ENCODE measurements around the gene FALEC.
A peak's percentile ranks its signal among the peaks of the same experiment; 100 is the strongest.

Gene FALEC

DNA sequence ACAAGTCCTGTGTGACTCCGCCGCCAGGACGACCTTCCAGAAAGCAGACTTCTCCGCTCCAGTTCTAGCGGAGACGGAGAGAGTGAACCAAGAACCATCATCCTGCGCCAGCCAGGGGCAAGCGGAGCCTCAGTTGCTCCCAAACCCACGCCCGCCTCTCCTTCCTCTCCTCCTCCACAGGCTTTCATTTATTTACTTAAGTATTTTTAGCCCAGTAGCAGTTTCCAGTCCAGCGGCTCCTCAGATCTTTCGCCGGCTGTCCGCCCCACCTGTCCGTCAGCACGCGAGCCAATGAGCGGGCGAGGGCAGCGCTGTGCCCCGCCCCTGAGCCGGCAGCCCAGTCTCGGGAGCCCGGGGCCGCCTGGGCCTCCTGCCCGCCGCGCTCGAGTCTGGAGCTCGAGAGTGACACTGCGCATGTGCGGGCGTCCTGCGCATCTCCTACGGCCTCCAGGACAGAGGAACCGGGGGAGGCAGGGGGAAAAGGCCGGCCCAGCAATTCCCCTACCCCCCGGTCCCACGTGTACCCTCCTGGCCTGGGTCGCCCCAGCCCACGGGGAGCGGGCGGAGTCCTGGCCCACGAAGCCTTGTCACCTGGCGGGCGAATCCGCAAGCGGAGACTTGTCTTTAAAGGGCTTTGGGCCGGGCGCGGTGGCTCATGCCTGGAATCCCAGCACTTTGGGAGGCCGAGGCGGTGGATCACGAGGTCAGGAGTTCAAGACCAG lies at the start of gene FALEC:
Gene FALEC (plus strand): TSS at position 425 of the 722 bp plus-strand sequence.
- peak; percentile 99 to 100 for DNase-seq

GRCh38 chr1:150466964-150467363 lies 48.6 kb upstream of the FALEC start:
- no peak for DNase-seq

DNA sequence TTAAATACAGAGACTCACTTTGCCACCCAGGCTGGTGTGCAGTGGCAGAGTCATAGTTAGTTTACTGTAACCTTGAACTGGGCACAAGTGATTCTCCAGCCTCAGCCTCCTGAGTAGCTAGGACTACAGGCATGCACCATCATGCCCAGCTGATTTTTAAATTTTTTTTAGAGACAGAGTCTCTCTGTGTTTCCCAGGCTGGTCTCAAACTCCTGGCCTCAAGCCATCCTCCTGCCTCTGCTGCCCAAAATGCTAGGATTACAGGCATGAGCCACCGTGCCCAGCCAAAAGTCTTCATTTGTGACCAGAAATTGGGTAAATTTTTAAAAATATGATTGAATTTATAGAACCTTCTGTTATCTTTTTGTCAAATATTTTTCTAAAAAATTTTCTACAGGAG lies 46.3 kb upstream of the FALEC start:
- DNase-seq, result no peak

DNA sequence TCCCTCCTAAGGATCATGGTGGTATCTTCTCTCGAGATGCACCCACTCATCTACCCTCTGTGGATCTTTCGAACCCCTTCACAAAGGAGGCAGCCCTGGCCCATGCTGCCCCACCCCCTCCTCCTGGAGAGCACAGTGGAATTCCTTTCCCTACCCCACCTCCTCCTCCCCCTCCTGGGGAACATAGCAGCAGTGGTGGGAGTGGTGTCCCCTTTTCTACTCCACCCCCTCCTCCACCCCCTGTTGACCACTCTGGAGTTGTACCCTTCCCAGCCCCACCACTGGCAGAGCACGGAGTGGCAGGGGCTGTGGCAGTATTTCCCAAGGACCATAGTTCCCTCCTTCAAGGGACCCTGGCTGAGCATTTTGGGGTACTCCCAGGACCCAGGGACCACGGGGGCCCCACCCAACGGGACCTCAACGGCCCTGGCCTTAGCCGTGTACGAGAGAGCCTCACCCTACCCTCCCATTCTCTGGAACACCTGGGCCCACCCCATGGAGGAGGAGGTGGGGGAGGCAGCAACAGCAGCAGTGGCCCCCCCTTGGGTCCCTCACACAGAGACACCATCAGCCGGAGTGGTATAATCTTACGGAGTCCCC lies 42.9 kb upstream of the FALEC start:
- DNase-seq, result no peak

GRCh38 chr1:150473659-150474058 lies 41.9 kb upstream of the FALEC start:
- no peak for DNase-seq

DNA sequence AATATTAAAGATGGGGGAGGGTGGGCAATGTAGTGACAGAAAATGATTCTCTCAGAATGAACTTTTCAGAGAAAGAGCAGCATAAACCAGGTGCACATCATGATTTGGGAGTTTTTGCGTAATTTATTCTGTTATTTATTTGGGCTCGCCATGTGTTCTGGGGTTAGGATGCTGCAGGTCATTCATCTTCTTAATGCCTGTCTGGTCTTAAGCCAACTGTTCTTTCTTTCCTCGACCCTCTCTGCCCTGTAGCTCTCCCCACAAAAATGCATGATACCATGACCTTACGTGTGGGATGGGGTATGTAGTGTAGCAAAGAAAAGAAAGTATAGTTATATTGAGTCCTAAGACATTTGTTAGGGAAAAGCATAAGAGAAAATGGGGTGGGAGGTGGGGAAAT lies 40.7 kb upstream of the FALEC start:
- no peak for DNase-seq

DNA sequence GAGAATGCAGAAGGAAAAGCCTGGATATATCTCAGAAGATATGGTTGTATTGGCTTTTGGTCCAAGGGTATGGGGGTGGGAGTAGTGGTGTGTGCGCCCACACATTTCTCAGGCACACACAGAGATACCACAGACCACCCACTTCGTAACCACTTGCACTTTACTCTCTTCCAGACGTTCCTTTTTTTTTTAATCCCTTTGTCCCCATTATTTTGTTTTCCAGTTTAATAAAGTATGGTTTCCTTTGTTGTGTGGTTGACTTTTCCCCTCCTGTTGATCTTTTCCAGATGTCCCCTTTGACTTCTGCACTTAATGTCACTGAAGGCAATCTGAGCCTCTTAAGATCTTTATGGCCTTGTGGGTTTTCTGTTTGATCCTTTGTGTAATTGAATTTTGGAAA lies 38.8 kb upstream of the FALEC start:
- no peak for DNase-seq

DNA sequence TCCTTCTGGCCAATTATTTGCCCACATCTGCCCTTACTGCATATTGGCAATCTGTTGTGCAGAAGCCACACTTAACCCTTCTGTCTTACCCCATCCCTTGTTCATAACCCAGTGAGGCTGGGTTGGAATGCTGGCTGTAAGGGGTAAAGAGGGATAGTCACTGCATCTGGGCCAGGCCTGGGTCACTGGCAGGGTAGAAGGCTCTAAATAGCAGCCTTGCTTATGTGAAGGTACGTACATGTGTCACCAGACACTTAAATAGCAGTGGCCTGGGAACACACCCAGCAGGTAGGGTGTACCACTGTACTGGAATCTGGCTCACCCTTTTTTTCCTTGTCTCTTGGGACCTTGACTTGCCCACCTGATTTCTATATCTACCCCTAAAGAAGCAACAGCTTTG lies 38.2 kb upstream of the FALEC start:
- DNase-seq, result no peak

- DNase-seq, result no peak
These were observed 37.8 kb upstream of the FALEC start for GRCh38 chr1:150477733-150478132.

DNA sequence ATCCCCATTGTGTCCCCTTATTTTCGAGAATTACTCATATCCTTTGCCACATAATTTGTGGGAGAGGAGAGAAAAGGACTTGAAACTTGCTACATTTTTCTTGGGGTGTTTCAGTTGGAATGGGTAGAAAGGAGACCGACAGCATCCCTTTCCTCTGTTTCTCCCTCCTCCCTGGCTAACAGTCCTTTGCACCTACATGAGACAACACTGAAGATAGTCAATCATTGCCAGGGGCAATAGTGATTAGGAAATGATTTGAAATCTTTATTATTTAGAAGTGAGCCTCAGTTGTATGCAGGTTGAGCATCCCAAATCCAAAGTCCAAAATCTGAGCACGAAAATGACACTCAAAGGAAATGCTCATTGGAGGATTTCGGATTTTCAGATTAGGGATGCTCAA lies 36.2 kb upstream of the FALEC start:
- DNase-seq, result no peak

DNA sequence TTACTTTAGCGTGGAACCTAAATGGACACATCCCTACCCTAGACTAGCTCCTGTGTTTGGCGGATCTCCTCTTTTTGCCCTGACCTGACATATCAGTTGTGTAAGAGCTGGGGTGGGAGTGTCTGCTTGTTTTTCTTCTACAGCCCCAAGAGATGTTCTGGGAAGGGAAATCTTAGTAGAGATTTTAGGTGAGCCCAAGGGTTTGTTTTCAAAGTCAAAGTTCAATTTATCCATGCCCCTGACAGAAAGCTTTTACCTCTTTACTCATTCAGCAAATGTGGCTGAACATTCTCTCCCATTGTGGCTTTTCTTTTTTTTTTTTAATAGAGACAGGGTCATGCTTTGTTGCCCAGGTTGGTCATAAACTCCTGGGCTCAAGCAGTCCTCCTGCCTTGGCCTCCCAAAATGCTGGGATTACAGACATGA lies 35.6 kb upstream of the FALEC start:
- no peak for DNase-seq

DNA sequence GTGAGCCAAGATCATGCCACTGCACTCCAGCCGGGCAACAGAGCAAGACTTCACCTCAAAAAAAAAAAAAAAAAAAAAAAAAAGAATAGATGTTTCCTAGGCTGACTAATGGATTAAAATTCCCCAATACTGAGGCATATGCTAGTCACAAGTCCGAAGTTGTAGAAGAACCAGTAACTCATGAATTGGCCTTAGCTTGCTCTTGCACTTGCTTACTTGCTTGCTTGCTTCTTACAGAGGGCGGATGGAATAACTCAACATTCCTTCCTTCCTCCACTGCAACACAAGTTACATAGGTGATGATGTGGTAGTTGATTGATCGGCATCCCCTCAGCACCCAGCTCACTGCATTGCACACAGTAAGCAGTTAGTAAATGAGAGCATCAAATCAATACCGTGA lies 31.1 kb upstream of the FALEC start:
- DNase-seq, result no peak

- peak in 1 of 2 experiments; percentile 28 for DNase-seq
These were observed 30.7 kb upstream of the FALEC start for GRCh38 chr1:150484861-150485260.

- peak; percentile 99 to 100 for DNase-seq
These were observed 28.4 kb upstream of the FALEC start, which contains the start of gene TARS2 for GRCh38 chr1:150486966-150487762. Gene TARS2 (plus strand): TSS chr1:150487419. CDS start chr1:150487451, 32 bp downstream.

GRCh38 chr1:150487763-150488115 lies 27.8 kb upstream of the FALEC start:
- DNase-seq, result peak in 1 of 2 experiments; percentile 5

DNA sequence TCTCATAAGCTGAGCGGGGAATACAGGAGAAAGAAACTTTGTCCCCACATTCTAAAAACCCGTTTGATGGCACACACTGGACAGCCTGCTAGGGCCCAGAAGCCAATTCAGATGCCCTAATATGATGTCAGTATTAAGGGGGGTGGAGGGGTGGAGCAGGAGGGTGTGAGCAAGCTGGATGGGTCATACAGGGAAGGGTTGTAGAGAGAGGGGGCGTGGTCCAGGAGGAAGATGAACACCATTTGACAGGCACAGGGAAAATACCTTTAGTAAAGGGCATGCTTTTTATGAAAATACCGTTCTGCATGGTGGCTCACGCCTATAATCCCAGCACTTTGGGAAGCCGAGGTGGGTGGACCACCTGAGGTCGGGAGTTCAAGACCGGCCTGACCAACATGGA lies 22.4 kb upstream of the FALEC start:
- DNase-seq, result no peak

DNA sequence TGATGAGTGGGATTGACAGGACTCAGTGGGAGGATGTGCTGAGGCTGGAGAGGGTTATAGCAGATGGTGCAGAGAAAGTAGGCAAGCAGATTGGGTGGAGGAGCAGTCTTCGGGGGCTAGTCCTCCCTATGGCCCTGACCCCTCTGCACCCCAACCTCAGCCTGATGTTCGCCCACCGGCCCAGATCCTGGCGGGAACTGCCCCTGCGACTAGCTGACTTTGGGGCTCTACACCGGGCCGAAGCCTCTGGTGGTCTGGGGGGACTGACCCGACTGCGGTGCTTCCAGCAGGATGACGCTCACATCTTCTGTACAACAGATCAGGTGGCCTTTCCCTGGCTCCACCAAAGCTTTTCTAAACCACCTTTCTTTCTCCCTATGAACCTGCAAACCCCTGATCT lies 17.2 kb upstream of the FALEC start:
- no peak for DNase-seq

- no peak for DNase-seq
These were observed 10.1 kb upstream of the FALEC start for GRCh38 chr1:150505431-150505830.

- peak; percentile 39 to 57 for DNase-seq
These were observed 7.4 kb upstream of the FALEC start, which contains the start of gene ECM1 for GRCh38 chr1:150507912-150508864. Gene ECM1 (plus strand): TSS chr1:150508109. CDS start chr1:150508210, 101 bp downstream.

DNA sequence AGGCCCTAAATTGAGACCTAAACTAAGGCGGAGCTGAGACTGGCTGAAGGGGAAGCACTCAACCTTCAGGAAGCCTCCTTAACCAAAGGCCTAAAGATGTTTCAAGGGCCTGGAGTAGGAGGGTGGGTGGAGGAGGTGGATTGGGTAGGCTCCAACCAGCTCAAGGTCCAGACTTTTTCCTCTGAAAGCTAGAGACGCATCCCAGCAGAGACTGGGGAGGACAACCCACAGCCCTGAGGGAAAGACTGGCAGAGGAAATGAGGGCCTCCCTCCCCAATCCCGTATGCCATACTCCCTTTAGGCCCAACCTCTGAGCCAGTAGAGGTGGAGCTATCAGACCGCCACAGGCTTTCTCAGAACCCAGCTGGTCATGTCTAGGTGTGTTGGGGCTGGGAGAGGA lies 6.6 kb upstream of the FALEC start:
- no peak for DNase-seq

GRCh38 chr1:150511551-150511950 lies 4.0 kb upstream of the FALEC start:
- DNase-seq, result peak; percentile 29 to 71

DNA sequence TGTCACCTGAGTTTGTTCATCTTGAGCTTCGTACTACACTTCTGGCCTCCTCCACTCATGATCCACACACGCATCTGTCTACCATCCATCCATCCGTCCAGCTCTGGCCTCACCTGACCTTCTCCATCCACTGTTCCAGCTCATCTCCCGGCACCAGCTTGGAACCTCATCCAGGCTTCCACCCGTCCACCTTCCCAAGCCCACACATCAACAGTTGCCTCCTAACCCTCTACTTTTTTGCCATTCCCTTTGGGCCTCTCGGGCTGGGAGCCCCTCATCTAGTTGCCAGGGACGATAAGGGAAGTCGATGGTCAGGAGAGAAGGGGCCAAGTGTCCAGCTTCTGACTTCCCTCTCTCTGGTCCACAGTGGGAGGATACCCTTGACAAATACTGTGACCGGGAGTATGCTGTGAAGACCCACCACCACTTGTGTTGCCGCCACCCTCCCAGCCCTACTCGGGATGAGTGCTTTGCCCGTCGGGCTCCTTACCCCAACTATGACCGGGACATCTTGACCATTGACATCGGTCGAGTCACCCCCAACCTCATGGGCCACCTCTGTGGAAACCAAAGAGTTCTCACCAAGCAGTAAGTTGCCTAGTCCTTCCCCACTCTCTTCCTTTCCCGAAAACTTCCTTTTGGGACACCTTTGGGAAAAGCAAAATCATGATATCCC lies 3.4 kb upstream of the FALEC start:
- DNase-seq, result no peak

All from SHP77 (cell line).